HG03469 (cell line): Measurements from ENCODE around the gene ATP2A3.

ENCODE experiments used
- ATAC-seq: cut with Tn5 transposase; IDR thresholded peaks from one replicate; pipeline ENCODE4 v1.9.1; 2021; ENCODE audit warnings: mild to moderate bottlenecking, moderate library complexity, moderate number of reproducible peaks; ENCODE audit not compliant: unreplicated experiment

The ATP2A3 gene

GRCh38 chr17:3914312-3914670 is 49.9 kb downstream of the ATP2A3 start:
- ATAC-seq, result no peak

- ATAC-seq, result no peak
Measured at GRCh38 chr17:3913531-3914311, 50.5 kb downstream of the ATP2A3 start.

- ATAC-seq, result no peak
Measured at GRCh38 chr17:3912827-3913226, 51.4 kb downstream of the ATP2A3 start.

- peak; percentile 49 for ATAC-seq
Measured at GRCh38 chr17:3911271-3912053, 52.8 kb downstream of the ATP2A3 start.

- no peak for ATAC-seq
Measured at GRCh38 chr17:3910420-3911270, 53.6 kb downstream of the ATP2A3 start.

- ATAC-seq, result no peak
Measured at GRCh38 chr17:3909257-3909656, 55.0 kb downstream of the ATP2A3 start.

- ATAC-seq, result no peak
Measured at GRCh38 chr17:3907483-3908216, 56.6 kb downstream of the ATP2A3 start.

GRCh38 chr17:3906881-3907280 is 57.4 kb downstream of the ATP2A3 start:
- no peak for ATAC-seq

GRCh38 chr17:3905017-3905520 is 59.2 kb downstream of the ATP2A3 start:
- ATAC-seq, result no peak

GRCh38 chr17:3904501-3904900 is 59.7 kb downstream of the ATP2A3 start:
- no peak for ATAC-seq

- ATAC-seq, result no peak
Measured at GRCh38 chr17:3903881-3904290, 60.4 kb downstream of the ATP2A3 start.

GRCh38 chr17:3903051-3903825 is 61.0 kb downstream of the ATP2A3 start:
- no peak for ATAC-seq

GRCh38 chr17:3900646-3901045 is 63.6 kb downstream of the ATP2A3 start:
- ATAC-seq, result no peak

GRCh38 chr17:3897731-3898130 is 66.5 kb downstream of the ATP2A3 start:
- no peak for ATAC-seq

- ATAC-seq, result no peak
Measured at GRCh38 chr17:3896968-3897235, 67.3 kb downstream of the ATP2A3 start.

- ATAC-seq, result no peak
Measured at GRCh38 chr17:3896108-3896967, 67.9 kb downstream of the ATP2A3 start.

GRCh38 chr17:3895354-3895753 is 68.9 kb downstream of the ATP2A3 start:
- no peak for ATAC-seq

- no peak for ATAC-seq
Measured at GRCh38 chr17:3894911-3895343, 69.3 kb downstream of the ATP2A3 start.

GRCh38 chr17:3894188-3894587 is 70.0 kb downstream of the ATP2A3 start:
- ATAC-seq, result no peak
